H1 (cell line): ENCODE results near the gene C1orf50. TPM values are rescaled to one million over a fixed set of nuclear protein-coding genes. Genes with fewer than 3 reads are reported as not detected.
"Not testable (repeated sequence)": the region's sequence is repeated elsewhere in the genome, so short reads cannot be mapped to it uniquely, and the experiment has no call there.

Experiments used
- CTCF ChIA-PET: fragments of 300-600 bp; sonication (Branson Sonifier 250); formaldehyde crosslinking; loops from one replicate; lab custom pipeline; 2021; ENCODE audit not compliant: partially characterized antibody; lab: Charles Lee
- POLR2A ChIA-PET: fragments of 300-600 bp; sonication (Branson Sonifier 250); formaldehyde crosslinking; loops from one replicate; lab custom pipeline; 2021; ENCODE audit warnings: inconsistent platforms; ENCODE audit not compliant: partially characterized antibody; lab: Charles Lee
- DNase-seq, 2 experiments: peaks; one replicate each; pipeline versions ENCODE4 v3.0.0 to v3.0.0-alpha.2; 2010 to 2022; ENCODE audit warnings: low spot score in 2 of 2, low read depth in 1 of 2, mixed read lengths in 1 of 2
- FAIRE-seq: peaks from 2 replicates; lab custom pipeline; 2011; peaks lifted over from hg19 to GRCh38; lab: Jason Lieb, UNC
- H2AFZ ChIP-seq: 2 replicates; pipeline ENCODE4 v1.8.1; 2012; ENCODE audit warnings: low read length, inconsistent platforms
- H2AK5ac ChIP-seq: 2 replicates; pipeline ENCODE4 v1.6.1; 2013; ENCODE audit warnings: low read depth, low read length
- H2BK120ac ChIP-seq: replicated peaks from 2 replicates; pipeline ENCODE3; 2013; ENCODE audit warnings: low read depth, low read length, inconsistent platforms
- H2BK12ac ChIP-seq: 2 replicates; pipeline ENCODE4 v1.6.1; 2013; ENCODE audit warnings: low read depth, low read length
- H2BK15ac ChIP-seq: 2 replicates; pipeline ENCODE4 v1.6.1; 2013; ENCODE audit warnings: low read length
- H2BK20ac ChIP-seq: 2 replicates; pipeline ENCODE4 v1.6.1; 2013; ENCODE audit warnings: low read length
- H2BK5ac ChIP-seq: 2 replicates; pipeline ENCODE4 v1.6.1; 2013; ENCODE audit warnings: low read depth, low read length
- H3K14ac ChIP-seq: 2 replicates; pipeline ENCODE4 v1.6.1; 2013; ENCODE audit warnings: inconsistent platforms; ENCODE audit not compliant: insufficient read length
- H3K18ac ChIP-seq: 2 replicates; pipeline ENCODE4 v1.6.1; 2013; ENCODE audit warnings: low read length; ENCODE audit errors: extremely low read depth
- H3K23ac ChIP-seq: 2 replicates; pipeline ENCODE4 v1.6.1; 2013; ENCODE audit warnings: inconsistent platforms; ENCODE audit not compliant: insufficient read length
- H3K23me2 ChIP-seq: 2 replicates; pipeline ENCODE4 v1.6.1; 2013; ENCODE audit warnings: low read depth, low read length
- H3K27ac ChIP-seq: 2 replicates; pipeline ENCODE4 v1.6.1; 2011; ENCODE audit warnings: low read depth, low read length, inconsistent platforms
- H3K27me3 ChIP-seq, 4 experiments: replicated peaks in 1 of 4; 1 replicate in 1 of 4; 2 replicates in 3 of 4; pipeline versions ENCODE4 v1.6.1 to v1.8.1; 2011 to 2013; ENCODE audit warnings: low read length in 3 of 4, mild to moderate bottlenecking in 3 of 4, inconsistent platforms in 2 of 4, mixed read lengths in 2 of 4, moderate library complexity in 1 of 4; ENCODE audit not compliant: control insufficient read depth in 3 of 4, insufficient read depth in 3 of 4; ENCODE audit errors: extremely low read depth in 1 of 4
- H3K36me3 ChIP-seq, 4 experiments: 2 replicates each; pipeline versions ENCODE4 v1.6.1 to v1.8.1; 2011 to 2013; ENCODE audit warnings: mild to moderate bottlenecking in 4 of 4, low read length in 3 of 4, moderate library complexity in 2 of 4, control low read depth in 1 of 4, inconsistent platforms in 1 of 4; ENCODE audit not compliant: insufficient read depth in 4 of 4, control insufficient read depth in 2 of 4
- H3K4ac ChIP-seq: replicated peaks from 2 replicates; pipeline ENCODE3; 2013; ENCODE audit warnings: low read length, low read depth, mixed read lengths, inconsistent platforms; ENCODE audit not compliant: insufficient read length
- H3K4me1 ChIP-seq, 4 experiments: replicated peaks in 1 of 4; 1 replicate in 1 of 4; 2 replicates in 3 of 4; pipeline versions ENCODE4 v1.6.1 to v1.8.1; 2011 to 2013; ENCODE audit warnings: low read length in 3 of 4, inconsistent platforms in 2 of 4, mixed read lengths in 1 of 4; ENCODE audit not compliant: insufficient read depth in 4 of 4, control insufficient read depth in 3 of 4
- H3K4me2 ChIP-seq, 2 experiments: 2 replicates each; pipeline versions ENCODE4 v1.6.1 to v1.8.1; 2011 to 2013; ENCODE audit warnings: low read depth in 2 of 2, low read length in 2 of 2, control low read depth in 1 of 2, inconsistent platforms in 1 of 2, mild to moderate bottlenecking in 1 of 2; ENCODE audit not compliant: insufficient read depth in 1 of 2
- H3K4me3 ChIP-seq, 4 experiments: fragments of 200-600, 300-600 bp in 1 of 4; sonication (generic), shearing (Covaris generic), sonication (Bioruptor Twin) in 1 of 4; 2 replicates each; pipeline versions ENCODE4 v1.5.1 to v1.8.1; 2011 to 2016; ENCODE audit warnings: low read length in 4 of 4, low read depth in 3 of 4, control low read depth in 2 of 4, inconsistent platforms in 2 of 4, mild to moderate bottlenecking in 2 of 4, mixed read lengths in 1 of 4, moderate library complexity in 1 of 4; ENCODE audit not compliant: insufficient read depth in 2 of 4; ENCODE audit errors: extremely low read depth in 1 of 4
- H3K56ac ChIP-seq: replicated peaks from 2 replicates; pipeline ENCODE3; 2013; ENCODE audit warnings: low read depth, mild to moderate bottlenecking, mixed read lengths, low read length, inconsistent platforms; ENCODE audit not compliant: insufficient read length
- H3K79me1 ChIP-seq: 2 replicates; pipeline ENCODE4 v1.6.1; 2013; ENCODE audit warnings: low read depth, low read length, control low read depth
- H3K79me2 ChIP-seq, 2 experiments: 2 replicates each; pipeline versions ENCODE4 v1.6.1 to v1.8.1; 2012 to 2013; ENCODE audit warnings: low read length in 2 of 2, mild to moderate bottlenecking in 2 of 2, inconsistent platforms in 1 of 2; ENCODE audit not compliant: insufficient read depth in 2 of 2, control insufficient read depth in 1 of 2
- H3K9ac ChIP-seq, 4 experiments: replicated peaks in 1 of 4; 1 replicate in 1 of 4; 2 replicates in 3 of 4; pipeline versions ENCODE4 v1.6.1 to v1.8.1; 2011 to 2013; ENCODE audit warnings: low read depth in 3 of 4, low read length in 3 of 4, control low read depth in 2 of 4, mild to moderate bottlenecking in 2 of 4, moderate library complexity in 2 of 4, inconsistent platforms in 1 of 4; ENCODE audit errors: extremely low read depth in 1 of 4
- H3K9me3 ChIP-seq, 2 experiments: 2 replicates each; pipeline versions ENCODE4 v1.6.1 to v1.8.1; 2012 to 2013; ENCODE audit warnings: mild to moderate bottlenecking in 2 of 2, moderate library complexity in 2 of 2, control low read depth in 1 of 2, inconsistent platforms in 1 of 2, low read depth in 1 of 2, low read length in 1 of 2, mixed read lengths in 1 of 2; ENCODE audit not compliant: insufficient read depth in 2 of 2
- H4K20me1 ChIP-seq, 2 experiments: replicated peaks in 1 of 2; 2 replicates each; pipeline versions ENCODE3 to v1.8.1; 2011 to 2013; ENCODE audit warnings: inconsistent platforms in 2 of 2, low read length in 2 of 2, mild to moderate bottlenecking in 1 of 2; ENCODE audit not compliant: insufficient read depth in 2 of 2, control insufficient read depth in 1 of 2
- H4K5ac ChIP-seq: 2 replicates; pipeline ENCODE4 v1.6.1; 2013; ENCODE audit warnings: low read length, low read depth, mixed read lengths, inconsistent platforms; ENCODE audit not compliant: insufficient read length
- H4K8ac ChIP-seq: 2 replicates; pipeline ENCODE4 v1.8.0; 2013; ENCODE audit warnings: mild to moderate bottlenecking, moderate library complexity, low read length, inconsistent platforms; ENCODE audit not compliant: insufficient read depth; ENCODE audit errors: extremely low read depth
- H4K91ac ChIP-seq: replicated peaks from 2 replicates; pipeline ENCODE3; 2013; ENCODE audit warnings: low read length, mixed read lengths, inconsistent platforms; ENCODE audit not compliant: insufficient read length
- WGBS, 2 experiments: shearing (Covaris generic) in 1 of 2; methylation state at CpG; one replicate each; pipeline versions ENCODE4 v1.1.6 to v1.1.7; 2013 to 2015; ENCODE audit warnings: low lambda C conversion rate in 2 of 2, mixed read lengths in 2 of 2, inconsistent platforms in 1 of 2, low coverage in 1 of 2, missing lambda C conversion rate in 1 of 2; ENCODE audit not compliant: insufficient replicate concordance in 2 of 2, insufficient coverage in 1 of 2, insufficient read length in 1 of 2; ENCODE audit errors: extremely low coverage in 1 of 2, missing lambda C conversion rate in 1 of 2; 5-methylcytosine and 5-hydroxymethylcytosine counted together
- polyA plus RNA-seq, 7 experiments: library from polyadenylated mRNA; depleted of rRNA in 3 of 7; stranded (reverse) in 5 of 7; unstranded in 2 of 7; fragments of >200 nt in 5 of 7; fragments of 200-250 nt in 2 of 7; gene quantifications; 1 replicate in 5 of 7; 2 replicates in 1 of 7; 4 replicates in 1 of 7; pipeline versions ENCODE4 v1.2.1 to v1.2.3, GENCODE V29; 2011 to 2013; ENCODE audit warnings: missing spikeins in 2 of 7, mixed read lengths in 2 of 7
- total RNA-seq: library from RNA; stranded (reverse); fragmentation: NEBNext Ultra II Directional; extraction: Animal tissue kit (Norgen Biotek cat#: 25700); gene quantifications from 2 replicates; pipeline ENCODE4 v1.2.1, GENCODE V29; 2021

C1orf50 gene
- total and polyA plus RNA-seq, 2 of the 8 experiments (the other 6 are each of a cell fraction or from before 2014, with no cell fraction given), result 3.2 to 7.1 TPM

DNA sequence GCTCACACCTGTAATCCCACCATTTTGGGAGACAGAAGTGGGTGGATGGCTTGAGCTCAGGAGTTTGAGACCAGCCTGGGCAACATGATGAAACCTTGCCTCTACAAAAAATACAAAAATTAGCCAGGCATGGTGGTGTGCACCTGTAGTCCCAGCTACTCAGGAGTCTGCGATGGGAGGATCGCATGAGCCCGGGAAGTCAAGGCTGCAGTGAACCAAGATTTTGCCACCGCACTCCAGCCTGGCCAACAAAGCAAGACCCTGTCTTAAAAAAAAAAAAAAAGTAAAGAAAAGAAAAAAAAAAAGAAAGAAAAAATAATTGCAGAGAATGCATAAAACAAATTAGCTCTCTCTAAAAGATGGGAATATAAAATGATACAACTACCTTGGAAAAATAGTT lies 41.2 kb upstream of the C1orf50 start:
- H2BK120ac ChIP-seq, H3K56ac ChIP-seq, H2BK20ac ChIP-seq, H4K8ac ChIP-seq, H3K4me1 ChIP-seq, H2AFZ ChIP-seq, H4K5ac ChIP-seq, H2BK5ac ChIP-seq, H3K36me3 ChIP-seq, H4K20me1 ChIP-seq, H3K9ac ChIP-seq, H3K79me1 ChIP-seq, H3K18ac ChIP-seq, H4K91ac ChIP-seq, H3K23ac ChIP-seq, H2AK5ac ChIP-seq, H3K27ac ChIP-seq, H3K14ac ChIP-seq, H3K4me3 ChIP-seq, H2BK12ac ChIP-seq, H2BK15ac ChIP-seq, H3K4ac ChIP-seq, H3K27me3 ChIP-seq, H3K9me3 ChIP-seq, H3K79me2 ChIP-seq, FAIRE-seq, H3K4me2 ChIP-seq, H3K23me2 ChIP-seq: not testable (repeated sequence)
- WGBS, 2 experiments, result 93% methylated on average over 4 of the region's 4 CpGs; no CpG with 5 or more reads in 1 of the 2 experiments
- peak in 1 of 2 experiments; percentile 10 for DNase-seq
- POLR2A ChIA-PET, result interaction anchor here (1.2 kb wide), 1 partner anchor 16 kb away, joined by 6 read pairs; no protein-coding TSS in a partner anchor
- CTCF ChIA-PET, result interaction anchor here (1.0 kb wide), 1 partner anchor 10 kb away, joined by 3 read pairs; no protein-coding TSS in a partner anchor
